ENCODE measurements around the gene RRP8. TPM values are rescaled to one million over a fixed set of nuclear protein-coding genes. Genes with fewer than 3 reads are reported as not detected.

Gene RRP8
- total RNA-seq, 2 experiments from 2014 or later: 37.8 to 45.3 TPM

DNA sequence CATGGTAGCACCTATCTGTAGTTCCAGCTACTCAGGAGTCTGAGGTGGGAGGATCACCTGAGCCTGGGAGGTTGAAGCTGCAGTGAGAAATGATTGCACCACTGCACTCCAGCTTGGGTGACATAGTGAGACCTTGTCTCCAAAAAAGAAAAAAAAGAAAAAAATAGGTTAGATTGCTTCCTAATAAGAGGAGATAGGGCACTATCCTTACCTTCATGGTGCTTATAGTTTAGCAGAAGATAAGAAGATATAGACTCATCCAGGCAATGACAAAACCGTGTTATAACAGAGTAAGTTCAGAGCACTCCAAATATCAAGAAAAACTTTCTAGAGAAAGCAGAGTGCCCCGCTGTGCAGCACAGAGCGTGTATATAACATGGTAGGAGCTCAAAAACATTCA is 42.1 kb downstream of the RRP8 start:
- Mint-ChIP-seq H3K27me3 (no peaks in the 10 kb centered on the region), H3K4me1 (no peaks in the 10 kb centered on the region), H3K27ac (no peak overlapping the region), H3K9me3 (no peaks in the 10 kb centered on the region), H3K36me3 (peaks cover 2% of the 10 kb centered on the region), H3K4me3 (no peak overlapping the region)
- no peak for DNase-seq

GRCh38 chr11:6559369-6559768 is 44.0 kb downstream of the RRP8 start:
- Mint-ChIP-seq H3K4me3 (no peak overlapping the region), H3K36me3 (no peaks in the 10 kb centered on the region), H3K27me3 (no peaks in the 10 kb centered on the region), H3K27ac (no peak overlapping the region), H3K4me1 (no peaks in the 10 kb centered on the region), H3K9me3 (no peaks in the 10 kb centered on the region)
- no peak for DNase-seq

DNA sequence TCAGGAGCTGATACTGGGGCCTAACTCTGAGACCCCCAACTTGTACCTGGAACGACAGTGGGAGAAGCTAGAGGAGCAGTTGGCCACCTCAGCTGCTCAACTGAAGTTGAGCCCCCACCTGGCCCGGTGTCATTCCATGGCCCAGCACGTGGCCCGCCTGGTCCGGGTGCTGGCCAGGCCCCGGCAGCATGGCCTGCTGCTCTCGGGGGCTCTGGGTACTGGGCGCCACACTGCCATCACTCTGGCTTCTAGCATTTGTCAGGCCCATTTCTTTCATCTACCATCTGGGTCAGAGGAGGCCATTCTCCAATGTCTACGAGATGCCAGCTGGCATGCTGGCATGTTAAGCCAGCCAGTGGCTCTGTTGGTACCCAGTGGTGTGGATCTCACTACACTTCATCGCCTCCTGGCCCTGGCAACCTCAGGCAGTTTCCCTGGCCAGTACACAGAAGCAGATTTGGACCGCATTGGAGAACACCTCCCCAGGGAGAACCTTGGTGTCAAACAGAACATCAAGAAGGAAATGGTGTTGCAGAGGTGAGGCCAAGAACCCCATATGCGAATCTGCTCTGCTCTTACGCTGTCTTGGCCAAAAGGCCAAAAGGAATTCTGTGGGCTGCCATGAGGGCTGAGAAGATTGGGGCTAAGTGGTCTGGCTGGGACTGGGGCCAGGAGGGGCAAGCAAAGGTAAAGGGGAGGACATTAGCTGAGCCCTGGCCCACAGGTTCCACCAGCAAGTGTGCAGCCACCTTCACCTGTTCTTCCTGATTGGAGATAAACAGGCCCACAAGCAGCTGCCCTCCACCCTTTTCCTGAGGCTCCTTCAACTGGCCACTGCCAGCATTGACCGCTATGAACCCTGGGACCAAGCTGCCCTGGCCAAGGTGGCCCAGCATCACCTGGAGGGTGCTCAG is 45.4 kb downstream of the RRP8 start:
- no peaks in the 10 kb centered on the region for H3K4me1 Mint-ChIP-seq
- H3K4me3 Mint-ChIP-seq: no peak overlapping the region
- no peaks in the 10 kb centered on the region for H3K9me3 Mint-ChIP-seq
- H3K27me3 Mint-ChIP-seq: no peaks in the 10 kb centered on the region
- no peak for DNase-seq
- H3K27ac Mint-ChIP-seq: no peak overlapping the region
- H3K36me3 Mint-ChIP-seq: no peaks in the 10 kb centered on the region

DNA sequence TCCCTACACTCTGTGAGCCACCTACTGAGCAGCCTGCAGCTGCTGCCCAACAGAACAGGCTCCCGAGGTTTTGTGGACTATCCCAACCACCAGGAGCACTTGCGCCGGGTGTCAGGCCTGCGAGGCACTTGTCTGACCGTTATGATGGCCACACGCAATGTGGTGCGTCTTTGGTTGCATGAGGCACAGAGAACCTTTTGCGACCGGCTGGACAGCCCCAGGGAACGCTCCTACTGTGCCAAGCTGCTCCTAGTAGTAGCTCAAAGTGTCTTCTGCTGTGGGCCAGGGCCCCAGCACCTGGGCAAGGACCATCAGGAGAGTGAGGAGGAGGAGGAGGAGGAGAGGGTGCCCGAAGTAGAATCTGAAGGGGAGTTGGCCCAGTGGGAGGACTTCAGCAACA is 46.4 kb downstream of the RRP8 start:
- Mint-ChIP-seq H3K36me3 (no peaks in the 10 kb centered on the region), H3K9me3 (no peaks in the 10 kb centered on the region), H3K27me3 (no peaks in the 10 kb centered on the region), H3K27ac (no peak overlapping the region), H3K4me3 (no peak overlapping the region), H3K4me1 (no peaks in the 10 kb centered on the region)
- no peak for DNase-seq

- DNase-seq: no peak
- H3K9me3 Mint-ChIP-seq: no peaks in the 10 kb centered on the region
- H3K27ac Mint-ChIP-seq: no peak overlapping the region
- H3K27me3 Mint-ChIP-seq: no peaks in the 10 kb centered on the region
- H3K4me3 Mint-ChIP-seq: no peak overlapping the region
- no peaks in the 10 kb centered on the region for H3K4me1 Mint-ChIP-seq
- H3K36me3 Mint-ChIP-seq: no peaks in the 10 kb centered on the region
Measured at GRCh38 chr11:6556139-6556949, 47.1 kb downstream of the RRP8 start.

GRCh38 chr11:6554828-6555706 is 48.3 kb downstream of the RRP8 start:
- DNase-seq: no peak
- Mint-ChIP-seq H3K9me3 (no peaks in the 10 kb centered on the region), H3K27ac (no peak overlapping the region), H3K36me3 (no peaks in the 10 kb centered on the region), H3K4me1 (no peaks in the 10 kb centered on the region), H3K27me3 (no peaks in the 10 kb centered on the region), H3K4me3 (no peak overlapping the region)

- no peak for DNase-seq
Measured at GRCh38 chr11:6553634-6554033, 49.8 kb downstream of the RRP8 start.

GRCh38 chr11:6548641-6549040 is 54.8 kb downstream of the RRP8 start:
- no peak for DNase-seq
- H3K27me3 Mint-ChIP-seq: no peaks in the 10 kb centered on the region
- no peaks in the 10 kb centered on the region for H3K9me3 Mint-ChIP-seq
- H3K4me1 Mint-ChIP-seq: no peaks in the 10 kb centered on the region
- no peak overlapping the region for H3K27ac Mint-ChIP-seq
- no peak overlapping the region for H3K4me3 Mint-ChIP-seq
- H3K36me3 Mint-ChIP-seq: no peaks in the 10 kb centered on the region

More at GRCh38 chr11:6553634-6554033, 49.8 kb downstream of the RRP8 start:
- Mint-ChIP-seq H3K27me3 (no peaks in the 10 kb centered on the region), H3K36me3 (no peaks in the 10 kb centered on the region), H3K4me1 (no peaks in the 10 kb centered on the region), H3K9me3 (no peaks in the 10 kb centered on the region), H3K4me3 (no peak overlapping the region), H3K27ac (no peak overlapping the region)

GRCh38 chr11:6548121-6548520 is 55.3 kb downstream of the RRP8 start:
- Mint-ChIP-seq H3K9me3 (no peaks in the 10 kb centered on the region), H3K4me1 (peaks cover under 1% of the 10 kb centered on the region), H3K36me3 (no peaks in the 10 kb centered on the region), H3K27me3 (no peaks in the 10 kb centered on the region), H3K27ac (no peak overlapping the region), H3K4me3 (no peak overlapping the region)
- DNase-seq: no peak

- Mint-ChIP-seq H3K4me1 (peaks cover 9% of the 10 kb centered on the region), H3K27me3 (no peaks in the 10 kb centered on the region), H3K36me3 (peaks cover 1% of the 10 kb centered on the region)
Measured at GRCh38 chr11:6547177-6547576, 56.2 kb downstream of the RRP8 start.

DNA sequence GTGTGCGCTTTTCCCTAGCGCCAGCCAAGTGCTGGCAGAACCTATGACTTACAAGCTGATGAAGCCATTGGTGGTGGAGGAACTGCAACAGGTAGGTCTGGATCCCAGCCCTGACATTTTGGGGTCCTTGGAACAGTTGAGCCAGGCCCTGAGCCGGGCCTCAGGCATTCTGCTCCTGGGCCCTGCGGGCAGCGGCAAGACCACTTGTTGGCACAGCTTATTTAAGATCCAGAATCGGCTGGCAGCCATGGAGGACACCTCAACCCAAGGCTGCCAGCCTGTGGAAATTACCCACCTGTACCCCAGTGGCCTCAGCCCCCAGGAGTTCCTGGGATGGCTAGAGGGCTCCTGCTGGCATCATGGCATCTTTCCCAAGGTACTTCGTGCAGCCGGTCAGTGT is 56.7 kb downstream of the RRP8 start:
- no peak for DNase-seq
- H3K36me3 Mint-ChIP-seq: peaks cover 1% of the 10 kb centered on the region
- no peaks in the 10 kb centered on the region for H3K27me3 Mint-ChIP-seq
- no peak overlapping the region for H3K4me3 Mint-ChIP-seq
- H3K9me3 Mint-ChIP-seq: no peaks in the 10 kb centered on the region
- H3K27ac Mint-ChIP-seq: no peak overlapping the region
- peaks cover 10% of the 10 kb centered on the region for H3K4me1 Mint-ChIP-seq

More at GRCh38 chr11:6547177-6547576, 56.2 kb downstream of the RRP8 start:
- no peak for DNase-seq
- Mint-ChIP-seq H3K9me3 (no peaks in the 10 kb centered on the region), H3K4me3 (no peak overlapping the region), H3K27ac (no peak overlapping the region)

DNA sequence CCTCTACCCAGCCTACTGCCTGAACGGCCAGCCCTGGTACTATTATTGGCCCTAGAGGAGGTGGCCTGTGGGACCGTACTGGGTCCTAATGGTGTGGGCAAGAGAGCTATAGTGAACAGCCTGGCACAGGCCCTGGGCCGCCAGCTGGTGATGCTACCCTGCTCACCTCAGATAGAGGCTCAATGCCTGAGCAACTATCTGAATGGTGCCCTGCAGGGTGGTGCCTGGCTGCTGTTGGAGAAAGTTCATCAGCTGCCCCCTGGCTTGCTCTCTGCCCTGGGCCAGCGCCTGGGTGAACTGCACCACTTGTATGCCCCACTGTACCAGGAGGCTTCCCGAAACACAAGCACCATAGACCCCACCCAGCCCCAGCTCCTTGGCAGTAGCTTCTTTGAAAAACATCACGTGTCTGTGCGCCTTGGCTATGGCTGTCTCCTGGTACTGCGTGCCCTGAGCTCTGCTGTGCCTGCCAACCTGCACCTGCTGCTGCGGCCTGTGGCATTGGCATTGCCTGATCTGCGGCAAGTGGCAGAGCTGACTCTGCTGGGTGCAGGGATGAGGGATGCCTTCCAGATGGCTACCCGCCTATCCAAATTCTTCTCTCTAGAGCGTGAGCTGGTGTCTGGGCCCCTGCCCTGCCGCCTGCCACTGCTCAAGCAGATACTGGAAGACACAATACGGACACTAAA is 57.4 kb downstream of the RRP8 start:
- Mint-ChIP-seq H3K4me1 (peaks cover 10% of the 10 kb centered on the region), H3K27me3 (no peaks in the 10 kb centered on the region), H3K36me3 (peaks cover 1% of the 10 kb centered on the region), H3K27ac (no peak overlapping the region), H3K9me3 (no peaks in the 10 kb centered on the region), H3K4me3 (no peak overlapping the region)
- no peak for DNase-seq

Measured in activated naive CD8-positive, alpha-beta T cell treated with anti-CD3 and anti-CD28 coated beads for 36 hours (primary cell).